ENCODE results near the gene CASKIN2.

DNA sequence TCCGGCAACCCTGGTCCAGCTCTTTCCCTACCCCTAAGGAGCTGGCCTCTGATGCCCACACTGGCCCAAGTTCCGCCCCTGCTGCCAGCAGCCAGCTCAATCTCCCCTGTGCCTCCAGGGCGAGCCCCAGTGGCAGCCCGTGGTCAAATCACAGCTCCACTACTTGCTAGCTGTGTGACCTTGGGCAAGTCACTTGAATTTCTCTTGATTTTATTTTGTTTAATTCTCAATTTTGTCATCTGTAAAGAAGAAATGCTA, 10.3 kb downstream of the CASKIN2 start:
- TF ChIP-seq CTCF (IDR thresholded peaks at IDR 0.05) (no peak), EZH2 (IDR thresholded peaks at IDR 0.05) (no peak)

Data from neural progenitor cell (in vitro differentiated cells).